DOHH2 (cell line): ENCODE data around the gene FAM177A1.
"Not testable (repeated sequence)": the region's sequence is repeated elsewhere in the genome, so short reads cannot be mapped to it uniquely, and the experiment has no call there.

Experiments used
- H3F3A ChIP-seq: fragments of 200-600 bp; sonication (generic), shearing (Covaris generic); 2 replicates; pipeline ENCODE4 v1.6.0; 2016; ENCODE audit warnings: antibody characterized with exemption, mild to moderate bottlenecking; ENCODE audit not compliant: control insufficient read depth, insufficient read depth
- H3K27ac ChIP-seq: fragments of 200-600 bp; sonication (generic); 2 replicates; pipeline ENCODE4 v1.5.1; 2014; ENCODE audit warnings: low read depth, mild to moderate bottlenecking, low read length, moderate library complexity
- H3K27me3 ChIP-seq: fragments of 200-600 bp; sonication (generic); 2 replicates; pipeline ENCODE4 v1.6.1; 2014; ENCODE audit warnings: mild to moderate bottlenecking, low read length, mixed read lengths; ENCODE audit not compliant: control insufficient read depth
- H3K36me3 ChIP-seq: fragments of 200-600 bp; sonication (generic); 2 replicates; pipeline ENCODE4 v1.6.1; 2014; ENCODE audit warnings: mild to moderate bottlenecking, low read length, moderate library complexity, mixed read lengths; ENCODE audit not compliant: control insufficient read depth
- H3K4me1 ChIP-seq: fragments of 200-600 bp; sonication (generic); 2 replicates; pipeline ENCODE4 v1.6.1; 2014; ENCODE audit warnings: mild to moderate bottlenecking, low read length, mixed read lengths; ENCODE audit not compliant: control insufficient read depth
- H3K4me2 ChIP-seq: fragments of 200-600 bp; sonication (generic); 2 replicates; pipeline ENCODE4 v1.6.0; 2014; ENCODE audit warnings: mild to moderate bottlenecking, low read length, moderate library complexity
- H3K4me3 ChIP-seq: fragments of 200-600 bp; sonication (generic); 2 replicates; pipeline ENCODE4 v1.5.1; 2014; ENCODE audit warnings: mild to moderate bottlenecking, low read length, mixed read lengths
- H3K79me2 ChIP-seq: fragments of 200-600 bp; sonication (generic); 2 replicates; pipeline ENCODE4 v1.6.1; 2014; ENCODE audit warnings: mild to moderate bottlenecking, low read length, mixed read lengths; ENCODE audit not compliant: control insufficient read depth
- H3K9me2 ChIP-seq: fragments of 200-600 bp; sonication (generic); replicated peaks from 2 replicates; pipeline ENCODE4 v1.6.1; 2014; ENCODE audit warnings: mild to moderate bottlenecking, low read length, mixed read lengths; ENCODE audit not compliant: control insufficient read depth
- H3K9me3 ChIP-seq: fragments of 200-600 bp; sonication (generic); 2 replicates; pipeline ENCODE4 v1.6.1; 2014; ENCODE audit warnings: antibody characterized with exemption, low read length, mixed read lengths; ENCODE audit not compliant: control insufficient read depth, insufficient read depth
- H4K20me1 ChIP-seq: fragments of 200-600 bp; sonication (generic); 2 replicates; pipeline ENCODE4 v1.6.0; 2014; ENCODE audit warnings: low read depth, mild to moderate bottlenecking, antibody characterized with exemption, low read length, moderate library complexity; ENCODE audit not compliant: control insufficient read depth, insufficient read depth
- CTCF ChIP-seq: fragments of 200-600 bp; sonication (generic); IDR thresholded peaks from one replicate; pipeline ENCODE4 v1.5.1; 2014; ENCODE audit warnings: antibody characterized with exemption, mild to moderate bottlenecking, low read depth, low read length; ENCODE audit not compliant: poor library complexity, severe bottlenecking
- EZH2phosphoT487 ChIP-seq: fragments of 200-600 bp; sonication (generic); IDR thresholded peaks from 2 replicates; pipeline ENCODE4 v1.6.1; 2017; ENCODE audit warnings: borderline replicate concordance, mild to moderate bottlenecking, antibody characterized with exemption, low read length, moderate library complexity, mixed read lengths

FAM177A1 gene

GRCh38 chr14:35088514-35088913 is 42.4 kb downstream of the FAM177A1 start:
- TF ChIP-seq EZH2phosphoT487 (no peak), CTCF (no peak)
- Histone ChIP-seq H3K27me3 (no peaks in the 10 kb centered on the region), H3K9me3 (no peaks in the 10 kb centered on the region), H3F3A (peaks cover 5% of the 10 kb centered on the region; the same call in 1 of the 2 replicates), H3K4me2 (no peak overlapping the region), H3K79me2 (no peaks in the 10 kb centered on the region), H3K27ac (no peak overlapping the region), H4K20me1 (no peaks in the 10 kb centered on the region), H3K4me1 (no peaks in the 10 kb centered on the region), H3K4me3 (no peak overlapping the region), H3K9me2 (no peaks in the 10 kb centered on the region), H3K36me3 (peaks cover 23% of the 10 kb centered on the region)

- H3K9me2 ChIP-seq, H3K27ac ChIP-seq, H3F3A ChIP-seq, H3K79me2 ChIP-seq, H3K27me3 ChIP-seq, H3K4me1 ChIP-seq, H3K9me3 ChIP-seq, H4K20me1 ChIP-seq, H3K4me3 ChIP-seq, H3K4me2 ChIP-seq: not testable (repeated sequence)
- H3K36me3 ChIP-seq: peaks cover 23% of the 10 kb centered on the region
These were observed 48.6 kb downstream of the FAM177A1 start for GRCh38 chr14:35094645-35095044.

DNA sequence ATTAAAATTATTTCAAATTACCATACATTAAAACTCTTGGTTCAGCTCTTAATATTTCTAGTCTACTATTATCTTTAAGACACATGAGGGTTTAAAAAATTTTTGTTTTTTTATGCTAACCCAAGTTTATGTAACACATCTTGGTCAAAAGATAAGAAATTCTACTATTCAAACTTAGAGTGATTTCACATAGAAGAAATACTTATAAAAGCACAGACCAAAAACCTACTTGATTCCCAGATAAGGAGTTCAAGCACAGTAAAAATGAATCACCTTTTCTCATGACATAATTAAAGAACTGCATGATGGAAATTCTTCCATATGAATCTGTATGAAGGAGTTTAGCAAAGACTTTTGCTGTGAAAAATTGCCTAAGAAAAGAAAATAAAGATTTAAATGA is 61.8 kb downstream of the FAM177A1 start:
- Histone ChIP-seq H3K4me3 (no peak overlapping the region), H3K36me3 (peaks cover 42% of the 10 kb centered on the region), H3F3A (no peaks in the 10 kb centered on the region; the same call in 1 of the 2 replicates), H3K4me1 (no peaks in the 10 kb centered on the region), H3K4me2 (no peak overlapping the region), H3K27ac (no peak overlapping the region), H3K9me2 (no peaks in the 10 kb centered on the region), H3K27me3 (no peaks in the 10 kb centered on the region), H3K9me3 (peaks cover 8% of the 10 kb centered on the region; the same call in 1 of the 2 replicates), H4K20me1 (no peaks in the 10 kb centered on the region), H3K79me2 (no peaks in the 10 kb centered on the region)
- TF ChIP-seq CTCF: no peak
- no peak for TF ChIP-seq EZH2phosphoT487

DNA sequence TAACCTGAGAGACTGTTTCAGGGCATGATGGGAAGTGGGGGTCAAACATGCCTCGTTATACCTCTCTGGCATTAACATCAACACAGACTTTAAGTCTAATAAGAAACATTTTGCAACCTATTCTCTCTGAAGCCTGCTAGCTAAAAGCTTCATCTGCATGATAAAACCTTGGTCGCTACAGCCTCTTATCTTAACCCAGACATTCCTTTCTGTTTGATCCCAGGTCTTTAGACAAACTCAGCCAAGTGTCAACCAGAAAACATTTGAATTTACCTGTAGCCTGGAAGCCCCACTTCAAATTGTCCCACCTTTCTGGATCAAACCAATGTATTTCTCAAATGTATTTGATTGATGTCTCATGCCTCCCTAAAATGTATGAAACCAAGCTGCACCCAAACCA is 66.6 kb downstream of the FAM177A1 start:
- H4K20me1 ChIP-seq: no peaks in the 10 kb centered on the region
- peaks cover 8% of the 10 kb centered on the region; the same call in 1 of the 2 replicates for H3K9me3 ChIP-seq
- H3K4me2 ChIP-seq: no peak overlapping the region
- no peaks in the 10 kb centered on the region for H3K79me2 ChIP-seq
- H3K27me3 ChIP-seq: no peaks in the 10 kb centered on the region
- H3K27ac ChIP-seq: no peak overlapping the region
- peaks cover 54% of the 10 kb centered on the region for H3K36me3 ChIP-seq
- no peaks in the 10 kb centered on the region for H3K4me1 ChIP-seq
- H3K4me3 ChIP-seq: no peak overlapping the region
- TF ChIP-seq EZH2phosphoT487: no peak
- no peak for TF ChIP-seq CTCF
- H3K9me2 ChIP-seq: no peaks in the 10 kb centered on the region
- no peaks in the 10 kb centered on the region; the same call in 1 of the 2 replicates for H3F3A ChIP-seq
